Chondrocyte (in vitro differentiated cells): ENCODE measurements around the gene IFNA1. TPM values are rescaled to one million over a fixed set of nuclear protein-coding genes. Genes with fewer than 3 reads are reported as not detected.

ENCODE experiments used
- DNase-seq: peaks from one replicate; pipeline ENCODE4 v3.0.0; 2021; ENCODE audit warnings: mixed read lengths, low spot score
- H3K27ac Mint-ChIP-seq: one replicate; pipeline ENCODE4 v1.8.0; 2021; ENCODE audit warnings: mild to moderate bottlenecking, moderate library complexity, mixed read lengths; ENCODE audit not compliant: unreplicated experiment
- H3K27me3 Mint-ChIP-seq: 2 replicates; pipeline ENCODE4 v1.8.0; 2021; ENCODE audit warnings: low read depth, mixed read lengths
- H3K36me3 Mint-ChIP-seq: 2 replicates; pipeline ENCODE4 v1.8.0; 2021; ENCODE audit warnings: low read depth, mixed read lengths
- H3K4me1 Mint-ChIP-seq: 2 replicates; pipeline ENCODE4 v1.8.0; 2021; ENCODE audit warnings: low read depth, mild to moderate bottlenecking, mixed read lengths
- H3K4me3 Mint-ChIP-seq: one replicate; pipeline ENCODE4 v1.8.0; 2021; ENCODE audit warnings: mild to moderate bottlenecking, moderate library complexity, mixed read lengths; ENCODE audit not compliant: unreplicated experiment
- H3K9me3 Mint-ChIP-seq: 2 replicates; pipeline ENCODE4 v1.8.0; 2021; ENCODE audit warnings: low read depth, mixed read lengths
- total RNA-seq: library from RNA; stranded (reverse); gene quantifications from 3 replicates; pipeline ENCODE4 v1.2.1, GENCODE V29; 2021
- TF ChIP-seq, protein P1 (sequence below): fragments of 200-600 bp; sonication (generic); IDR thresholded peaks from 2 replicates; pipeline ENCODE4 v1.5.0; 2021; ENCODE audit warnings: antibody characterized with exemption, mild to moderate bottlenecking, moderate library complexity

IFNA1 gene
- total RNA-seq, 1 donor from 2014 or later: not detected

DNA sequence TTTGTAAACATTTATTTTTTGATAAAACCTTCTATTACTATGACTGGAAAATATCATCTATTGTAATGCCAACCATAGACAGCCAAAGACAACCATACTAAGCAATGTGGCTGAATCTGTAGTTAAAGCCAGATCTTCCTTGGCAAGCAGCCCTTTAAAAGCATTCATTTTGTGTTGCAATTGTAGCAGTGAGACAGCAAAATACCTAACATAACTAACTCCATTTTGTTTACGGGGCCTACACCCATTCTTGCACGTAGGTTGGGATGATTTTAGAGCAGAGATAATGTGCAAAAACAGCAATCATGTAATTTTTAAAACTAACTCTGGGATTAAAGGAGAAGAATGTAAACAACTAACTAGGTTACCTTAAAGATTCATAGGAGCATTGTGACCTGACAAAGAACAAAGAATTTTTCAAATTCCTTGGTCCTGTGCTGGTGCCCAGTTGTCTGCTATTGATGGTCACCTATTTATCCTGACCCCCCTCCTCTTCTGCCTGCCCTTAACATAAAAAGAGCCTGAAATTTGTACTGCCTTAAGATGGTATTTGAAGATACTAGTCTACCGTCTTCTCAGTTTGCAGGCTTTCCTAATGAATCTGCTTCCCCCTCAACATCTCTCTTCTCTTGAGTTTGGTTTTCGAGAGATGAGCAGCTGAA is 10.6 kb downstream of the IFNA1 start:
- H3K4me3 Mint-ChIP-seq: no peak overlapping the region
- DNase-seq: no peak
- no peaks in the 10 kb centered on the region for H3K4me1 Mint-ChIP-seq
- no peaks in the 10 kb centered on the region for H3K36me3 Mint-ChIP-seq
- no peaks in the 10 kb centered on the region for H3K9me3 Mint-ChIP-seq
- peaks cover 40% of the 10 kb centered on the region for H3K27me3 Mint-ChIP-seq
- TF ChIP-seq, protein P1, sequence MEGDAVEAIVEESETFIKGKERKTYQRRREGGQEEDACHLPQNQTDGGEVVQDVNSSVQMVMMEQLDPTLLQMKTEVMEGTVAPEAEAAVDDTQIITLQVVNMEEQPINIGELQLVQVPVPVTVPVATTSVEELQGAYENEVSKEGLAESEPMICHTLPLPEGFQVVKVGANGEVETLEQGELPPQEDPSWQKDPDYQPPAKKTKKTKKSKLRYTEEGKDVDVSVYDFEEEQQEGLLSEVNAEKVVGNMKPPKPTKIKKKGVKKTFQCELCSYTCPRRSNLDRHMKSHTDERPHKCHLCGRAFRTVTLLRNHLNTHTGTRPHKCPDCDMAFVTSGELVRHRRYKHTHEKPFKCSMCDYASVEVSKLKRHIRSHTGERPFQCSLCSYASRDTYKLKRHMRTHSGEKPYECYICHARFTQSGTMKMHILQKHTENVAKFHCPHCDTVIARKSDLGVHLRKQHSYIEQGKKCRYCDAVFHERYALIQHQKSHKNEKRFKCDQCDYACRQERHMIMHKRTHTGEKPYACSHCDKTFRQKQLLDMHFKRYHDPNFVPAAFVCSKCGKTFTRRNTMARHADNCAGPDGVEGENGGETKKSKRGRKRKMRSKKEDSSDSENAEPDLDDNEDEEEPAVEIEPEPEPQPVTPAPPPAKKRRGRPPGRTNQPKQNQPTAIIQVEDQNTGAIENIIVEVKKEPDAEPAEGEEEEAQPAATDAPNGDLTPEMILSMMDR: no peak
- no peak overlapping the region for H3K27ac Mint-ChIP-seq

DNA sequence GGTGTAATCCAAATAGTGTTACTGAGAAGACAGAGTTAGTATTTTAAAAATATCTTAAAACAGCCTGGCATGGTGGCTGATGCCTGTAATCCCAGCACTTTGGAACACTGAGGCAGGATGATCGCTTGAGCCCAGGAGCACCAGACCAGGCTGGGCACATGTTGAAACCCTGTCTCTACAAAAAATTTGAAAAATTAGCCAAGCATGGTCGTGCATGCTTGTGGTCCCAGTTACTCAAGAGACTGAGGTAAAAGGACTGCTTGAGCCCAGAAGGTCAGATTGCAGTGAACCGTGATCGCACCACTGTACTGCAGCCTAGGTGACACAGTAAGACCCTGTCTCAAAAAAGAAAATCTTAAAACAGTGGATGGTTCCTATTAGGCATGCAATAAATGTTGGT is 12.4 kb downstream of the IFNA1 start:
- H3K36me3 Mint-ChIP-seq: no peaks in the 10 kb centered on the region
- H3K27ac Mint-ChIP-seq: no peak overlapping the region
- H3K9me3 Mint-ChIP-seq: no peaks in the 10 kb centered on the region
- H3K4me1 Mint-ChIP-seq: no peaks in the 10 kb centered on the region
- peaks cover 43% of the 10 kb centered on the region for H3K27me3 Mint-ChIP-seq
- no peak overlapping the region for H3K4me3 Mint-ChIP-seq
- DNase-seq: no peak
- TF ChIP-seq, protein P1: no peak

DNA sequence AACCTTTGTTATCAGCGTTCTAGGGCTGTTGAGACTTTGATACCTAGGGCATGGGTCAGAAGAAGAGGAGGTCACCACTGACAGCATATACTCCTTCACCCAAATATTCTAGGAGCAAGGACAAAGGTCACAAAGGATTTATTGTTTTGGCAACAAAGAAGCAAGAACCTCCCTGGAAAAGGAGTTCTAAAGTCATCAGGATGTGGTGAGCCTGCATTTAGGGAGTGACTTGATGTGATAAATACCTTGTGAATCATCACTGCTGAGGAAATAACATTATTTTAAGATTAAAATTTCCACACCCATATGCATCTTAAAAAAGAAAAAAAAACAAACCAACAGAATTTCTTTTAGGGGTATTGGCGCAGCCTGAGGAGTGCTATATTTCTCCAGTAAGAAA is 13.9 kb downstream of the IFNA1 start:
- no peaks in the 10 kb centered on the region for H3K36me3 Mint-ChIP-seq
- DNase-seq: no peak
- TF ChIP-seq, protein P1: no peak
- no peak overlapping the region for H3K4me3 Mint-ChIP-seq
- H3K9me3 Mint-ChIP-seq: peaks cover 6% of the 10 kb centered on the region
- H3K27me3 Mint-ChIP-seq: peaks cover 36% of the 10 kb centered on the region
- no peak overlapping the region for H3K27ac Mint-ChIP-seq
- no peaks in the 10 kb centered on the region for H3K4me1 Mint-ChIP-seq

DNA sequence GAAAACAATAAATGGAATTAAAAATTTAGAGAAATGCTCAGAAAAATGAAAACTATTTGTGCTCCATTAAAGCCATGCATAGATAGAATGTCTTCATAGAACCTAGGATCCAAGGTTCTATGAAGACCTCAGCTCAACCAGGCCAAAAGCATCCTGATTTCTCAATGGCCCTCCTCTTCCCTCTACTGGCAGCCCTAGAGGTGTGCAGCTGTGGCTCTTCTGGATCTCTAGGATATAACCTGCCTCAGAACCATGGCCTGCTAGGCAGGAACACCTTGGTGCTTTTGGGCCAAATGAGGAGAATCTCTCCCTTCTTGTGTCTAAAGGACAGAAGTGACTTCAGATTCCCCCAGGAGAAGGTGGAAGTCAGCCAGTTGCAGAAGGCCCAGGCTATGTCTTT is 15.1 kb downstream of the IFNA1 start:
- Mint-ChIP-seq H3K27me3 (peaks cover 34% of the 10 kb centered on the region), H3K36me3 (no peaks in the 10 kb centered on the region), H3K9me3 (peaks cover 6% of the 10 kb centered on the region), H3K27ac (no peak overlapping the region), H3K4me3 (no peak overlapping the region), H3K4me1 (no peaks in the 10 kb centered on the region)
- DNase-seq: no peak
- TF ChIP-seq, protein P1: peak; percentile 76

DNA sequence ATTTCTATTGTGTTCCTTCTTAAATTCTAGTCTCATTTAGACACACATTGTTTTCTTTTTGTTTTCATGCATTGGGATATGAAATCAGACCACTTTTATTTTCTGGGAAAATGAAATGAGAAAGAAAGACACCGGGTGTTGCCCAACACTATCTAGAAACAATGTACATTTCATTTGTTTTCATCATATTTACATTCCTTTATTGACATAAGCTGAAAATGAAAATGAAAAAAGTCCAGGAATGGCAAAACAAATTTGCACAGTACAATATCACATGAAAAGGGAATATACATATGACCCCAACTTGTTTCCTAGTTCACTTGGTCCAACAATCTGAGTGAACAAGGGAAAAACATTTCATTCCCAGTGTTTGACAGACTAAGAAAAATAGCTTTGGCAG is 21.1 kb downstream of the IFNA1 start:
- H3K36me3 Mint-ChIP-seq: peaks cover 2% of the 10 kb centered on the region
- H3K9me3 Mint-ChIP-seq: peaks cover 24% of the 10 kb centered on the region
- H3K4me1 Mint-ChIP-seq: no peaks in the 10 kb centered on the region
- DNase-seq: no peak
- H3K27me3 Mint-ChIP-seq: peaks cover 32% of the 10 kb centered on the region
- TF ChIP-seq, protein P1: no peak
- H3K4me3 Mint-ChIP-seq: no peak overlapping the region
- no peak overlapping the region for H3K27ac Mint-ChIP-seq
